H1 (cell line): ENCODE measurements around the gene ADNP2. TPM values are rescaled to one million over a fixed set of nuclear protein-coding genes. Genes with fewer than 3 reads are reported as not detected.

Experiments used
- CTCF ChIA-PET: fragments of 300-600 bp; sonication (Branson Sonifier 250); formaldehyde crosslinking; loops from one replicate; lab custom pipeline; 2021; ENCODE audit not compliant: partially characterized antibody; lab: Charles Lee
- POLR2A ChIA-PET: fragments of 300-600 bp; sonication (Branson Sonifier 250); formaldehyde crosslinking; loops from one replicate; lab custom pipeline; 2021; ENCODE audit warnings: inconsistent platforms; ENCODE audit not compliant: partially characterized antibody; lab: Charles Lee
- DNase-seq, 2 experiments: peaks; one replicate each; pipeline versions ENCODE4 v3.0.0 to v3.0.0-alpha.2; 2010 to 2022; ENCODE audit warnings: low spot score in 2 of 2, low read depth in 1 of 2, mixed read lengths in 1 of 2
- FAIRE-seq: peaks from 2 replicates; lab custom pipeline; 2011; peaks lifted over from hg19 to GRCh38; lab: Jason Lieb, UNC
- H2AFZ ChIP-seq: 2 replicates; pipeline ENCODE4 v1.8.1; 2012; ENCODE audit warnings: low read length, inconsistent platforms
- H2AK5ac ChIP-seq: 2 replicates; pipeline ENCODE4 v1.6.1; 2013; ENCODE audit warnings: low read depth, low read length
- H2BK120ac ChIP-seq: replicated peaks from 2 replicates; pipeline ENCODE3; 2013; ENCODE audit warnings: low read depth, low read length, inconsistent platforms
- H2BK12ac ChIP-seq: 2 replicates; pipeline ENCODE4 v1.6.1; 2013; ENCODE audit warnings: low read depth, low read length
- H2BK15ac ChIP-seq: 2 replicates; pipeline ENCODE4 v1.6.1; 2013; ENCODE audit warnings: low read length
- H2BK20ac ChIP-seq: 2 replicates; pipeline ENCODE4 v1.6.1; 2013; ENCODE audit warnings: low read length
- H2BK5ac ChIP-seq: 2 replicates; pipeline ENCODE4 v1.6.1; 2013; ENCODE audit warnings: low read depth, low read length
- H3K14ac ChIP-seq: 2 replicates; pipeline ENCODE4 v1.6.1; 2013; ENCODE audit warnings: inconsistent platforms; ENCODE audit not compliant: insufficient read length
- H3K18ac ChIP-seq: 2 replicates; pipeline ENCODE4 v1.6.1; 2013; ENCODE audit warnings: low read length; ENCODE audit errors: extremely low read depth
- H3K23ac ChIP-seq: 2 replicates; pipeline ENCODE4 v1.6.1; 2013; ENCODE audit warnings: inconsistent platforms; ENCODE audit not compliant: insufficient read length
- H3K23me2 ChIP-seq: 2 replicates; pipeline ENCODE4 v1.6.1; 2013; ENCODE audit warnings: low read depth, low read length
- H3K27ac ChIP-seq: 2 replicates; pipeline ENCODE4 v1.6.1; 2011; ENCODE audit warnings: low read depth, low read length, inconsistent platforms
- H3K27me3 ChIP-seq, 4 experiments: replicated peaks in 1 of 4; 1 replicate in 1 of 4; 2 replicates in 3 of 4; pipeline versions ENCODE4 v1.6.1 to v1.8.1; 2011 to 2013; ENCODE audit warnings: low read length in 3 of 4, mild to moderate bottlenecking in 3 of 4, inconsistent platforms in 2 of 4, mixed read lengths in 2 of 4, moderate library complexity in 1 of 4; ENCODE audit not compliant: control insufficient read depth in 3 of 4, insufficient read depth in 3 of 4; ENCODE audit errors: extremely low read depth in 1 of 4
- H3K36me3 ChIP-seq, 4 experiments: 2 replicates each; pipeline versions ENCODE4 v1.6.1 to v1.8.1; 2011 to 2013; ENCODE audit warnings: mild to moderate bottlenecking in 4 of 4, low read length in 3 of 4, moderate library complexity in 2 of 4, control low read depth in 1 of 4, inconsistent platforms in 1 of 4; ENCODE audit not compliant: insufficient read depth in 4 of 4, control insufficient read depth in 2 of 4
- H3K4ac ChIP-seq: replicated peaks from 2 replicates; pipeline ENCODE3; 2013; ENCODE audit warnings: low read length, low read depth, mixed read lengths, inconsistent platforms; ENCODE audit not compliant: insufficient read length
- H3K4me1 ChIP-seq, 4 experiments: replicated peaks in 1 of 4; 1 replicate in 1 of 4; 2 replicates in 3 of 4; pipeline versions ENCODE4 v1.6.1 to v1.8.1; 2011 to 2013; ENCODE audit warnings: low read length in 3 of 4, inconsistent platforms in 2 of 4, mixed read lengths in 1 of 4; ENCODE audit not compliant: insufficient read depth in 4 of 4, control insufficient read depth in 3 of 4
- H3K4me2 ChIP-seq, 2 experiments: 2 replicates each; pipeline versions ENCODE4 v1.6.1 to v1.8.1; 2011 to 2013; ENCODE audit warnings: low read depth in 2 of 2, low read length in 2 of 2, control low read depth in 1 of 2, inconsistent platforms in 1 of 2, mild to moderate bottlenecking in 1 of 2; ENCODE audit not compliant: insufficient read depth in 1 of 2
- H3K4me3 ChIP-seq, 4 experiments: fragments of 200-600, 300-600 bp in 1 of 4; sonication (generic), shearing (Covaris generic), sonication (Bioruptor Twin) in 1 of 4; 2 replicates each; pipeline versions ENCODE4 v1.5.1 to v1.8.1; 2011 to 2016; ENCODE audit warnings: low read length in 4 of 4, low read depth in 3 of 4, control low read depth in 2 of 4, inconsistent platforms in 2 of 4, mild to moderate bottlenecking in 2 of 4, mixed read lengths in 1 of 4, moderate library complexity in 1 of 4; ENCODE audit not compliant: insufficient read depth in 2 of 4; ENCODE audit errors: extremely low read depth in 1 of 4
- H3K56ac ChIP-seq: replicated peaks from 2 replicates; pipeline ENCODE3; 2013; ENCODE audit warnings: low read depth, mild to moderate bottlenecking, mixed read lengths, low read length, inconsistent platforms; ENCODE audit not compliant: insufficient read length
- H3K79me1 ChIP-seq: 2 replicates; pipeline ENCODE4 v1.6.1; 2013; ENCODE audit warnings: low read depth, low read length, control low read depth
- H3K79me2 ChIP-seq, 2 experiments: 2 replicates each; pipeline versions ENCODE4 v1.6.1 to v1.8.1; 2012 to 2013; ENCODE audit warnings: low read length in 2 of 2, mild to moderate bottlenecking in 2 of 2, inconsistent platforms in 1 of 2; ENCODE audit not compliant: insufficient read depth in 2 of 2, control insufficient read depth in 1 of 2
- H3K9ac ChIP-seq, 4 experiments: replicated peaks in 1 of 4; 1 replicate in 1 of 4; 2 replicates in 3 of 4; pipeline versions ENCODE4 v1.6.1 to v1.8.1; 2011 to 2013; ENCODE audit warnings: low read depth in 3 of 4, low read length in 3 of 4, control low read depth in 2 of 4, mild to moderate bottlenecking in 2 of 4, moderate library complexity in 2 of 4, inconsistent platforms in 1 of 4; ENCODE audit errors: extremely low read depth in 1 of 4
- H3K9me3 ChIP-seq, 2 experiments: 2 replicates each; pipeline versions ENCODE4 v1.6.1 to v1.8.1; 2012 to 2013; ENCODE audit warnings: mild to moderate bottlenecking in 2 of 2, moderate library complexity in 2 of 2, control low read depth in 1 of 2, inconsistent platforms in 1 of 2, low read depth in 1 of 2, low read length in 1 of 2, mixed read lengths in 1 of 2; ENCODE audit not compliant: insufficient read depth in 2 of 2
- H4K20me1 ChIP-seq, 2 experiments: replicated peaks in 1 of 2; 2 replicates each; pipeline versions ENCODE3 to v1.8.1; 2011 to 2013; ENCODE audit warnings: inconsistent platforms in 2 of 2, low read length in 2 of 2, mild to moderate bottlenecking in 1 of 2; ENCODE audit not compliant: insufficient read depth in 2 of 2, control insufficient read depth in 1 of 2
- H4K5ac ChIP-seq: 2 replicates; pipeline ENCODE4 v1.6.1; 2013; ENCODE audit warnings: low read length, low read depth, mixed read lengths, inconsistent platforms; ENCODE audit not compliant: insufficient read length
- H4K8ac ChIP-seq: 2 replicates; pipeline ENCODE4 v1.8.0; 2013; ENCODE audit warnings: mild to moderate bottlenecking, moderate library complexity, low read length, inconsistent platforms; ENCODE audit not compliant: insufficient read depth; ENCODE audit errors: extremely low read depth
- H4K91ac ChIP-seq: replicated peaks from 2 replicates; pipeline ENCODE3; 2013; ENCODE audit warnings: low read length, mixed read lengths, inconsistent platforms; ENCODE audit not compliant: insufficient read length
- CBX8 ChIP-seq: fragments of 300-800, 300-1000 bp; sonication (generic); IDR thresholded peaks from 2 replicates; pipeline ENCODE4 v1.7.1; 2016; ENCODE audit warnings: low read depth, low read length, borderline replicate concordance
- CEBPB ChIP-seq: IDR thresholded peaks from 2 replicates; pipeline ENCODE4 v1.6.1; 2012; ENCODE audit warnings: low read depth, low read length
- CHD2 ChIP-seq: IDR thresholded peaks from 2 replicates; pipeline ENCODE4 v1.6.1; 2012; ENCODE audit warnings: low read length, improper control_type of control experiment
- GABPA ChIP-seq: IDR thresholded peaks from 2 replicates; pipeline ENCODE4 v1.6.1; 2011; ENCODE audit warnings: mild to moderate bottlenecking, low read length, moderate library complexity, borderline replicate concordance; ENCODE audit not compliant: insufficient read depth
- MAX ChIP-seq: IDR thresholded peaks from 2 replicates; pipeline ENCODE4 v1.6.1; 2012; ENCODE audit warnings: inconsistent platforms
- POLR2AphosphoS5 ChIP-seq: IDR thresholded peaks from 2 replicates; pipeline ENCODE4 v1.6.1; 2011; ENCODE audit warnings: low read depth, low read length
- POU5F1 ChIP-seq: IDR thresholded peaks from 2 replicates; pipeline ENCODE4 v1.6.1; 2011; ENCODE audit warnings: low read depth, mild to moderate bottlenecking, low read length, moderate library complexity
- RNF2 ChIP-seq: fragments of 200-900, 300-1000 bp; sonication (generic); IDR thresholded peaks from 2 replicates; pipeline ENCODE4 v1.7.1; 2016; ENCODE audit warnings: borderline replicate concordance, low read depth, mild to moderate bottlenecking, antibody characterized with exemption, low read length; ENCODE audit not compliant: poor library complexity, severe bottlenecking; ENCODE audit errors: missing control alignments
- WGBS, 2 experiments: shearing (Covaris generic) in 1 of 2; methylation state at CpG; one replicate each; pipeline versions ENCODE4 v1.1.6 to v1.1.7; 2013 to 2015; ENCODE audit warnings: low lambda C conversion rate in 2 of 2, mixed read lengths in 2 of 2, inconsistent platforms in 1 of 2, low coverage in 1 of 2, missing lambda C conversion rate in 1 of 2; ENCODE audit not compliant: insufficient replicate concordance in 2 of 2, insufficient coverage in 1 of 2, insufficient read length in 1 of 2; ENCODE audit errors: extremely low coverage in 1 of 2, missing lambda C conversion rate in 1 of 2; 5-methylcytosine and 5-hydroxymethylcytosine counted together
- polyA plus RNA-seq, 7 experiments: library from polyadenylated mRNA; depleted of rRNA in 3 of 7; stranded (reverse) in 5 of 7; unstranded in 2 of 7; fragments of >200 nt in 5 of 7; fragments of 200-250 nt in 2 of 7; gene quantifications; 1 replicate in 5 of 7; 2 replicates in 1 of 7; 4 replicates in 1 of 7; pipeline versions ENCODE4 v1.2.1 to v1.2.3, GENCODE V29; 2011 to 2013; ENCODE audit warnings: missing spikeins in 2 of 7, mixed read lengths in 2 of 7
- total RNA-seq: library from RNA; stranded (reverse); fragmentation: NEBNext Ultra II Directional; extraction: Animal tissue kit (Norgen Biotek cat#: 25700); gene quantifications from 2 replicates; pipeline ENCODE4 v1.2.1, GENCODE V29; 2021

The ADNP2 gene
- total and polyA plus RNA-seq, 2 of the 8 experiments (the other 6 are each of a cell fraction or from before 2014, with no cell fraction given), result 25.1 to 61.6 TPM

GRCh38 chr18:80175451-80176204 is 66.6 kb downstream of the ADNP2 start:
- Histone ChIP-seq H2BK12ac (no peak overlapping the region), H3K4ac (no peak overlapping the region), H3K27me3 (no peaks in the 10 kb centered on the region), H2BK5ac (no peak overlapping the region), H2BK120ac (no peak overlapping the region), H3K36me3 (no peaks in the 10 kb centered on the region), H3K27ac (no peak overlapping the region), H4K8ac (no peak overlapping the region), H2AK5ac (no peak overlapping the region), H2BK20ac (no peak overlapping the region), H3K23ac (no peak overlapping the region), H3K4me3 (no peak overlapping the region), H4K91ac (no peak overlapping the region), H3K18ac (no peak overlapping the region), H4K5ac (no peak overlapping the region), H3K4me1 (no peaks in the 10 kb centered on the region), H3K4me2 (no peak overlapping the region), H3K9ac (no peak overlapping the region), H2AFZ (no peak overlapping the region), H3K14ac (no peak overlapping the region), H2BK15ac (no peak overlapping the region), H3K23me2 (no peaks in the 10 kb centered on the region; the same call in 1 of the 2 replicates), H3K9me3 (no peaks in the 10 kb centered on the region), H4K20me1 (peaks cover 0 to 17% of the 10 kb centered on the region in 2 experiments), H3K79me1 (peaks cover 7% of the 10 kb centered on the region; the same call in 1 of the 2 replicates), H3K79me2 (no peaks in the 10 kb centered on the region), H3K56ac (no peak overlapping the region)
- ChIA-PET POLR2A (interaction anchor here (0.7 to 1.5 kb wide), 2 partner anchors 25 to 68 kb away, joined by 3 read pairs; no protein-coding TSS in a partner anchor), CTCF (interaction anchor here (0.9 to 10.1 kb wide), 4 partner anchors 15 to 65 kb away, joined by 4 to 124 read pairs (median 8); no protein-coding TSS in a partner anchor)
- TF ChIP-seq CBX8, result no peak
- no peak for TF ChIP-seq POLR2AphosphoS5
- no peak for TF ChIP-seq CEBPB
- TF ChIP-seq MAX, result no peak
- TF ChIP-seq POU5F1, result no peak
- no peak for TF ChIP-seq CHD2
- no peak for TF ChIP-seq RNF2
- TF ChIP-seq GABPA, result no peak
- WGBS, 2 experiments, result 89% methylated on average over 18 of the region's 18 CpGs; no CpG with 5 or more reads in 1 of the 2 experiments
- FAIRE-seq (no peak), DNase-seq (no peak)
